ENCODE measurements around the gene STX11.

GRCh38 chr6:144185133-144185836 lies 35.0 kb downstream of the STX11 start:
- TF ChIP-seq CTCF (IDR thresholded peaks at IDR 0.05) (no peak), POLR2AphosphoS5 (IDR thresholded peaks at IDR 0.05) (no peak), EP300 (IDR thresholded peaks at IDR 0.05; ENCODE audit: low read depth) (no peak), POLR2A (IDR thresholded peaks at IDR 0.05) (no peak)
